ENCODE measurements around the gene CT45A10. TPM values are rescaled to one million over a fixed set of nuclear protein-coding genes. Genes with fewer than 3 reads are reported as not detected.

Gene CT45A10
- total and polyA plus RNA-seq, 2 donors (not counting 3 experiments of a cell fraction or from before 2014, with no cell fraction given): not detected

GRCh38 chrX:135892781-135893180 lies 463 bp downstream of the CT45A10 start:
- H3K4me3 ChIP-seq (replicated peaks in 1 of 3; ENCODE audit: insufficient read depth in 1 of 3, low read depth in 1 of 3, low read length in 3 of 3): no peak overlapping the region
- DNase-seq (ENCODE audit: low read depth, low spot score) (no peak), FAIRE-seq (no peak)
- POLR2A ChIA-PET: no interaction called here
- H3K9me1 ChIP-seq (replicated peaks; ENCODE audit: control insufficient read depth, extremely low read depth, insufficient read depth, low read length): no peaks in the 10 kb centered on the region
- dilution Hi-C loops (cut with MboI; ENCODE audit: extremely low pct_ligation_motif_present, low sequenced_read_pairs) (no loop called here), intact Hi-C loops (cut with micrococcal nuclease) (no loop called here)
- TF ChIP-seq GATA2 (IDR thresholded peaks at IDR 0.05; ENCODE audit: insufficient read depth, insufficient read length, low read depth, low read length) (no peak), JUN (IDR thresholded peaks at IDR 0.05; ENCODE audit: borderline replicate concordance, insufficient read depth, insufficient read length, low read depth) (no peak), MYC (IDR thresholded peaks at IDR 0.05; ENCODE audit: low read depth, low read length) (no peak), MAX (IDR thresholded peaks at IDR 0.05; ENCODE audit: insufficient read depth, insufficient read length) (no peak), POLR2A (IDR thresholded peaks at IDR 0.05; ENCODE audit: low read depth, low read length) (no peak), EZH2 (IDR thresholded peaks at IDR 0.05; ENCODE audit: borderline replicate concordance, low read depth, low read length, severe bottlenecking) (no peak), POLR2AphosphoS5 (IDR thresholded peaks at IDR 0.05; ENCODE audit: insufficient read depth, low read depth, low read length) (no peak), CTCF (IDR thresholded peaks at IDR 0.05; ENCODE audit: extremely low read depth in 1 of 2, insufficient read depth in 1 of 2, low read depth in 1 of 2, low read length in 2 of 2) (no peak), FOS (IDR thresholded peaks at IDR 0.05; ENCODE audit: borderline replicate concordance, insufficient read depth, low read length) (no peak)
- H3K4me2 ChIP-seq (ENCODE audit: insufficient read depth, low read length): no peak overlapping the region
- H4K20me1 ChIP-seq (replicated peaks; ENCODE audit: control insufficient read depth, extremely low read depth, insufficient read depth, low read length): no peaks in the 10 kb centered on the region
- no peaks in the 10 kb centered on the region for H3K79me2 ChIP-seq (ENCODE audit: control insufficient read depth, insufficient read depth, low read length)
- H3K9me3 ChIP-seq (replicated peaks; ENCODE audit: control insufficient read depth, insufficient read depth, low read length): no peaks in the 10 kb centered on the region
- H3K4me1 ChIP-seq (ENCODE audit: control insufficient read depth, extremely low read depth, insufficient read depth, low read length): no peaks in the 10 kb centered on the region
- CTCF ChIA-PET: no interaction called here
- H3K36me3 ChIP-seq (ENCODE audit: control insufficient read depth in 2 of 2, extremely low read depth in 1 of 2, insufficient read depth in 2 of 2, low read length in 2 of 2): no peaks in the 10 kb centered on the region
- no peak overlapping the region for H3K27ac ChIP-seq (ENCODE audit: insufficient read depth, low read depth, low read length)
- no peak overlapping the region for H2AFZ ChIP-seq (ENCODE audit: low read depth, low read length)
- no peaks in the 10 kb centered on the region for H3K27me3 ChIP-seq (ENCODE audit: control insufficient read depth in 2 of 2, insufficient read depth in 2 of 2, low read length in 2 of 2)
- no TSS peak for BruUV-seq (replicated peaks)
- H3K9ac ChIP-seq (replicated peaks; ENCODE audit: extremely low read depth, insufficient read depth, low read length): no peak overlapping the region

Data from endothelial cell of umbilical vein (primary cell).